A549 (cell line): Measurements from ENCODE around the gene KATNAL1.

Source experiments
- BHLHE40 ChIP-seq: IDR thresholded peaks from 2 replicates; pipeline ENCODE4 v1.6.1; 2012; ENCODE audit warnings: low read depth, low read length, inconsistent platforms
- CTCF ChIP-seq: fragments of >200 bp; sonication (Bioruptor Twin); formaldehyde crosslinking; IDR thresholded peaks from 3 replicates; pipeline ENCODE4 v1.5.1; 2016
- ELK1 ChIP-seq: fragments of 150-350 bp; IDR thresholded peaks from 2 replicates; pipeline ENCODE4 v1.6.1; 2014; ENCODE audit warnings: low read depth, mild to moderate bottlenecking, low read length
- EP300 ChIP-seq, 2 experiments: fragments of >200 bp; sonication (Bioruptor Twin); formaldehyde crosslinking; IDR thresholded peaks; 2 replicates in 1 of 2; 3 replicates in 1 of 2; pipeline ENCODE4 v1.6.1; 2016 to 2017
- FOSL2 ChIP-seq, 2 experiments: fragments of 450-650 bp in 1 of 2; fragments of >200 bp in 1 of 2; sonication (Bioruptor Twin) in 1 of 2; formaldehyde crosslinking; IDR thresholded peaks; 2 replicates each; pipeline versions ENCODE4 v1.5.0 to v1.6.1; 2016 to 2020; ENCODE audit warnings: mild to moderate bottlenecking in 1 of 2, moderate library complexity in 1 of 2
- HMGXB4 ChIP-seq: fragments of 250-450 bp; sonication (Bioruptor Pico); IDR thresholded peaks from 2 replicates; pipeline ENCODE4 v1.5.0; 2021; ENCODE audit warnings: mild to moderate bottlenecking, moderate library complexity, borderline replicate concordance
- JUNB ChIP-seq: fragments of >200 bp; sonication (Bioruptor Twin); formaldehyde crosslinking; IDR thresholded peaks from 2 replicates; pipeline ENCODE4 v1.6.1; 2016
- MAX ChIP-seq: IDR thresholded peaks from 2 replicates; pipeline ENCODE4 v1.6.1; 2012
- MYC ChIP-seq: IDR thresholded peaks from 2 replicates; pipeline ENCODE4 v1.6.1; 2012; ENCODE audit warnings: mild to moderate bottlenecking, inconsistent platforms, low read length, improper control_type of control experiment, borderline replicate concordance
- NR3C1 ChIP-seq: fragments of >200 bp; sonication (Bioruptor Twin); formaldehyde crosslinking; IDR thresholded peaks from 3 replicates; pipeline ENCODE4 v1.6.1; 2017
- PBX3 ChIP-seq: IDR thresholded peaks from 2 replicates; pipeline ENCODE4 v1.6.1; 2012
- POLR2A ChIP-seq: IDR thresholded peaks from 2 replicates; pipeline ENCODE4 v1.6.1; 2012; ENCODE audit warnings: mild to moderate bottlenecking, low read length

- TF ChIP-seq ELK1 (no peak), EP300 (IDR thresholded peaks at IDR 0.05) (no peak), FOSL2 (IDR thresholded peaks at IDR 0.05) (no peak), FOSL2 (CRISPR knock-in tag; IDR thresholded peaks at IDR 0.05) (no peak), HMGXB4 (CRISPR knock-in tag) (no peak), CTCF (no peak), PBX3 (no peak), MAX (no peak), JUNB (no peak), MYC (no peak), NR3C1 (no peak), POLR2A (no peak), BHLHE40 (no peak)
Measured at GRCh38 chr13:30312904-30313303, 5.6 kb upstream of the KATNAL1 start.
